Neutrophil (primary cell): Measurements from ENCODE around the gene DGCR2.
"Not testable (repeated sequence)": the region's sequence is repeated elsewhere in the genome, so short reads cannot be mapped to it uniquely, and the experiment has no call there.

ENCODE experiments used
- H3K27ac ChIP-seq: fragments of 200-600 bp; sonication (generic); 2 replicates; pipeline ENCODE4 v1.5.1; 2016; ENCODE audit warnings: mild to moderate bottlenecking, moderate library complexity
- H3K27me3 ChIP-seq: fragments of 200-600 bp; sonication (generic); 2 replicates; pipeline ENCODE4 v1.6.0; 2016; ENCODE audit warnings: mild to moderate bottlenecking
- H3K36me3 ChIP-seq: fragments of 200-600 bp; sonication (generic); 2 replicates; pipeline ENCODE4 v1.5.1; 2017
- H3K4me1 ChIP-seq, 2 experiments: fragments of 200-600 bp in 1 of 2; sonication (generic) in 1 of 2; 1 replicate in 1 of 2; 2 replicates in 1 of 2; pipeline versions ENCODE4 v1.5.1 to v1.6.1; 2013 to 2016; ENCODE audit warnings: low read depth in 1 of 2, low read length in 1 of 2, mild to moderate bottlenecking in 1 of 2, moderate library complexity in 1 of 2; ENCODE audit not compliant: control insufficient read depth in 1 of 2, insufficient read depth in 1 of 2
- H3K4me3 ChIP-seq, 2 experiments: fragments of 200-600 bp in 1 of 2; sonication (generic) in 1 of 2; 1 replicate in 1 of 2; 2 replicates in 1 of 2; pipeline ENCODE4 v1.5.1; 2013 to 2016; ENCODE audit warnings: low read depth in 1 of 2, low read length in 1 of 2, mild to moderate bottlenecking in 1 of 2, moderate library complexity in 1 of 2
- H3K9me3 ChIP-seq: fragments of 200-600 bp; sonication (generic); 2 replicates; pipeline ENCODE4 v1.5.1; 2016
- CTCF ChIP-seq: fragments of 200-600 bp; sonication (generic); IDR thresholded peaks from 2 replicates; pipeline ENCODE4 v1.5.1; 2016; ENCODE audit warnings: antibody characterized with exemption

DGCR2 gene

GRCh38 chr22:19038164-19038546, 84.1 kb downstream of the DGCR2 start:
- TF ChIP-seq CTCF: no peak
- no peak overlapping the region for H3K27ac ChIP-seq
- peaks cover 69% of the 10 kb centered on the region for H3K36me3 ChIP-seq
- H3K4me3 ChIP-seq: no peak overlapping the region
- no peaks in the 10 kb centered on the region for H3K4me1 ChIP-seq
- H3K27me3 ChIP-seq: no peaks in the 10 kb centered on the region
- H3K9me3 ChIP-seq: no peaks in the 10 kb centered on the region

- Histone ChIP-seq H3K4me1 (no peaks in the 10 kb centered on the region), H3K27ac (peak overlapping the region; percentile 25), H3K36me3 (peaks cover 63% of the 10 kb centered on the region), H3K9me3 (no peaks in the 10 kb centered on the region), H3K27me3 (no peaks in the 10 kb centered on the region), H3K4me3 (no peak overlapping the region)
- no peak for TF ChIP-seq CTCF
Measured at GRCh38 chr22:19037282-19038163, 84.7 kb downstream of the DGCR2 start.

- peaks cover 55% of the 10 kb centered on the region for H3K36me3 ChIP-seq
Measured at GRCh38 chr22:19036523-19037273, 85.5 kb downstream of the DGCR2 start.

GRCh38 chr22:19036229-19036522, 86.0 kb downstream of the DGCR2 start:
- Histone ChIP-seq H3K27ac (no peak overlapping the region), H3K27me3 (peaks cover 6% of the 10 kb centered on the region), H3K4me3 (no peak overlapping the region), H3K36me3 (peaks cover 50% of the 10 kb centered on the region), H3K4me1 (no peaks in the 10 kb centered on the region), H3K9me3 (no peaks in the 10 kb centered on the region)
- TF ChIP-seq CTCF: no peak

More at GRCh38 chr22:19036523-19037273, 85.5 kb downstream of the DGCR2 start:
- H3K4me3 ChIP-seq: no peak overlapping the region
- H3K9me3 ChIP-seq: no peaks in the 10 kb centered on the region
- peaks cover under 1% of the 10 kb centered on the region for H3K27me3 ChIP-seq
- peak overlapping the region; percentile 25 for H3K27ac ChIP-seq
- H3K4me1 ChIP-seq: no peaks in the 10 kb centered on the region
- no peak for TF ChIP-seq CTCF

GRCh38 chr22:19035474-19036228, 86.6 kb downstream of the DGCR2 start:
- Histone ChIP-seq H3K4me3 (no peak overlapping the region), H3K27ac (no peak overlapping the region), H3K9me3 (no peaks in the 10 kb centered on the region), H3K36me3 (peaks cover 44% of the 10 kb centered on the region), H3K4me1 (no peaks in the 10 kb centered on the region), H3K27me3 (peaks cover 10% of the 10 kb centered on the region)
- TF ChIP-seq CTCF: no peak

- not testable (repeated sequence) for H3K27ac ChIP-seq, H3K4me3 ChIP-seq, H3K4me1 ChIP-seq, H3K9me3 ChIP-seq
- Histone ChIP-seq H3K27me3 (peaks cover 15% of the 10 kb centered on the region), H3K36me3 (peaks cover 39% of the 10 kb centered on the region)
Measured at GRCh38 chr22:19035126-19035473, 87.1 kb downstream of the DGCR2 start.

- not testable (repeated sequence) for H3K4me1 ChIP-seq, H3K27ac ChIP-seq, H3K9me3 ChIP-seq, H3K4me3 ChIP-seq
- Histone ChIP-seq H3K27me3 (peaks cover 19% of the 10 kb centered on the region), H3K36me3 (peaks cover 35% of the 10 kb centered on the region)
Measured at GRCh38 chr22:19034724-19035120, 87.5 kb downstream of the DGCR2 start.

- not testable (repeated sequence) for H3K4me1 ChIP-seq, H3K27ac ChIP-seq, H3K4me3 ChIP-seq, H3K9me3 ChIP-seq
- H3K27me3 ChIP-seq: peaks cover 25% of the 10 kb centered on the region
- peaks cover 30% of the 10 kb centered on the region for H3K36me3 ChIP-seq
Measured at GRCh38 chr22:19034031-19034723, 88.0 kb downstream of the DGCR2 start.
